GM23338 (cell line): ENCODE results near the gene MAG. TPM values are rescaled to one million over a fixed set of nuclear protein-coding genes. Genes with fewer than 3 reads are reported as not detected.

Experiments
- ATAC-seq: fragments of 200-7000 bp; cut with Tn5 transposase; 3 replicates; pipeline ENCODE4 v1.9.1; 2020
- DNase-seq: peaks from one replicate; pipeline ENCODE4 v3.0.0-alpha.2; 2015; ENCODE audit warnings: low spot score
- H2AFZ ChIP-seq: fragments of 200-600 bp; sonication (generic); 2 replicates; pipeline ENCODE4 v1.8.0; 2016; ENCODE audit warnings: antibody characterized with exemption, mild to moderate bottlenecking, moderate library complexity
- H3F3A ChIP-seq: fragments of 200-600 bp; sonication (generic); replicated peaks from 2 replicates; pipeline ENCODE4 v1.8.0; 2017; ENCODE audit warnings: antibody characterized with exemption, mixed run types, low read depth
- H3K27ac ChIP-seq: fragments of 200-600 bp; sonication (generic); 2 replicates; pipeline ENCODE4 v1.6.1; 2016; ENCODE audit warnings: low read depth
- H3K27me3 ChIP-seq: fragments of 200-600 bp; sonication (generic); 2 replicates; pipeline ENCODE4 v1.8.0; 2016; ENCODE audit warnings: mild to moderate bottlenecking, mixed run types, moderate library complexity; ENCODE audit not compliant: insufficient read depth
- H3K36me3 ChIP-seq: fragments of 200-600 bp; sonication (generic); 2 replicates; pipeline ENCODE4 v1.8.0; 2016; ENCODE audit warnings: mild to moderate bottlenecking; ENCODE audit not compliant: insufficient read depth
- H3K4me1 ChIP-seq: fragments of 200-600 bp; sonication (generic); 2 replicates; pipeline ENCODE4 v1.8.0; 2016; ENCODE audit warnings: mild to moderate bottlenecking, moderate library complexity; ENCODE audit not compliant: insufficient read depth
- H3K4me2 ChIP-seq: fragments of 200-600 bp; sonication (generic); 2 replicates; pipeline ENCODE4 v1.7.1; 2017; ENCODE audit warnings: mixed run types
- H3K4me3 ChIP-seq: fragments of 200-600 bp; sonication (generic); 2 replicates; pipeline ENCODE4 v1.6.1; 2016; ENCODE audit warnings: mixed run types
- H3K79me2 ChIP-seq: fragments of 200-600 bp; sonication (generic); replicated peaks from 2 replicates; pipeline ENCODE4 v1.8.0; 2017; ENCODE audit warnings: mild to moderate bottlenecking; ENCODE audit not compliant: insufficient read depth
- H3K9me2 ChIP-seq: fragments of 200-600 bp; sonication (generic); 2 replicates; pipeline ENCODE4 v1.8.0; 2017; ENCODE audit not compliant: insufficient read depth
- H4K20me1 ChIP-seq: fragments of 200-600 bp; sonication (generic); replicated peaks from 2 replicates; pipeline ENCODE4 v1.8.0; 2017; ENCODE audit warnings: mild to moderate bottlenecking; ENCODE audit not compliant: insufficient read depth
- H3K27ac Mint-ChIP-seq: 2 replicates; pipeline ENCODE4 v1.8.0; 2020; ENCODE audit warnings: inconsistent platforms, mild to moderate bottlenecking, moderate library complexity, mixed read lengths
- H3K27me3 Mint-ChIP-seq: 3 replicates; pipeline ENCODE4 v1.8.0; 2022; ENCODE audit warnings: low read depth, mild to moderate bottlenecking, moderate library complexity, mixed read lengths, inconsistent platforms; ENCODE audit not compliant: insufficient read depth, poor library complexity
- H3K36me3 Mint-ChIP-seq: 3 replicates; pipeline ENCODE4 v1.8.0; 2021; ENCODE audit warnings: low read depth, mild to moderate bottlenecking, inconsistent platforms, moderate library complexity, mixed read lengths
- H3K4me1 Mint-ChIP-seq: 3 replicates; pipeline ENCODE4 v1.8.0; 2020; ENCODE audit warnings: mild to moderate bottlenecking, inconsistent platforms, mixed read lengths
- H3K4me3 Mint-ChIP-seq: 3 replicates; pipeline ENCODE4 v1.8.0; 2021; ENCODE audit warnings: moderate library complexity, mild to moderate bottlenecking, inconsistent platforms, mixed read lengths
- H3K9me3 Mint-ChIP-seq: 3 replicates; pipeline ENCODE4 v1.8.0; 2020; ENCODE audit warnings: moderate library complexity, mild to moderate bottlenecking, inconsistent platforms, mixed read lengths
- CREB1 ChIP-seq: fragments of 250-450 bp; sonication (Bioruptor Pico); IDR thresholded peaks from 2 replicates; pipeline ENCODE4 v1.5.0; 2020; ENCODE audit warnings: low read depth, mild to moderate bottlenecking, moderate library complexity
- EZH2 ChIP-seq: fragments of 200-600 bp; sonication (generic); IDR thresholded peaks from one replicate; pipeline ENCODE4 v1.8.0; 2017; ENCODE audit warnings: antibody characterized with exemption, mild to moderate bottlenecking, low read depth; ENCODE audit not compliant: unreplicated experiment
- EZH2phosphoT487 ChIP-seq: fragments of 200-600 bp; sonication (generic); IDR thresholded peaks from one replicate; pipeline ENCODE4 v1.8.1; 2018; ENCODE audit warnings: antibody characterized with exemption; ENCODE audit not compliant: unreplicated experiment
- JUNB ChIP-seq: IDR thresholded peaks from one replicate; pipeline ENCODE4 v1.6.1; 2016; ENCODE audit warnings: antibody characterized with exemption; ENCODE audit not compliant: unreplicated experiment
- NANOG ChIP-seq: IDR thresholded peaks from 2 replicates; pipeline ENCODE4 v1.6.1; 2016; ENCODE audit warnings: antibody characterized with exemption, borderline replicate concordance
- POLR2AphosphoS5 ChIP-seq: IDR thresholded peaks from 2 replicates; pipeline ENCODE4 v1.6.1; 2016; ENCODE audit warnings: antibody characterized with exemption, low read depth
- STAT1 ChIP-seq: IDR thresholded peaks from one replicate; pipeline ENCODE4 v1.6.1; 2016; ENCODE audit warnings: antibody characterized with exemption; ENCODE audit not compliant: unreplicated experiment
- ZNF114 ChIP-seq: fragments of 250-450 bp; sonication (Bioruptor Pico); IDR thresholded peaks from 2 replicates; pipeline ENCODE4 v1.5.0; 2020; ENCODE audit warnings: mild to moderate bottlenecking, moderate library complexity
- ZNF331 ChIP-seq: fragments of 250-450 bp; sonication (Bioruptor Pico); IDR thresholded peaks from 2 replicates; pipeline ENCODE4 v1.5.0; 2020; ENCODE audit warnings: low read depth, mild to moderate bottlenecking, moderate library complexity
- polyA plus RNA-seq: library from polyadenylated mRNA; unstranded; fragments of >200 nt; fragmentation: Nextera tagmentation; extraction: Ambion mirVana; gene quantifications from 2 replicates; pipeline ENCODE4 v1.2.1, GENCODE V29; 2016
- total RNA-seq: library from RNA; depleted of rRNA; stranded (reverse); fragments of >200 nt; shearing (Covaris generic); gene quantifications from 2 replicates; pipeline ENCODE4 v1.2.3, GENCODE V29; 2014
- TF ChIP-seq, protein P1 (sequence below), 2 experiments: fragments of 200-600 bp in 1 of 2; sonication (generic) in 1 of 2; conservative IDR thresholded peaks; 2 replicates each; pipeline versions ENCODE4 v1.5.1 to v1.6.1; 2016 to 2017; ENCODE audit warnings: antibody characterized with exemption in 2 of 2, low read depth in 2 of 2, mild to moderate bottlenecking in 2 of 2, moderate library complexity in 1 of 2
- TF ChIP-seq, protein P2 (sequence below): IDR thresholded peaks from one replicate; pipeline ENCODE4 v1.6.1; 2018; ENCODE audit warnings: antibody characterized with exemption; ENCODE audit not compliant: unreplicated experiment
- TF ChIP-seq, protein P3 (sequence below): fragments of 250-450 bp; sonication (Bioruptor Pico); IDR thresholded peaks from 2 replicates; pipeline ENCODE4 v1.5.0; 2020; ENCODE audit warnings: mild to moderate bottlenecking, moderate library complexity
- TF ChIP-seq, protein P4 (sequence below): IDR thresholded peaks from 2 replicates; pipeline ENCODE4 v1.6.1; 2016; ENCODE audit warnings: antibody characterized with exemption

Gene MAG
- total and polyA plus RNA-seq, 2 experiments from 2014 or later: 0.61 to 1.3 TPM

DNA sequence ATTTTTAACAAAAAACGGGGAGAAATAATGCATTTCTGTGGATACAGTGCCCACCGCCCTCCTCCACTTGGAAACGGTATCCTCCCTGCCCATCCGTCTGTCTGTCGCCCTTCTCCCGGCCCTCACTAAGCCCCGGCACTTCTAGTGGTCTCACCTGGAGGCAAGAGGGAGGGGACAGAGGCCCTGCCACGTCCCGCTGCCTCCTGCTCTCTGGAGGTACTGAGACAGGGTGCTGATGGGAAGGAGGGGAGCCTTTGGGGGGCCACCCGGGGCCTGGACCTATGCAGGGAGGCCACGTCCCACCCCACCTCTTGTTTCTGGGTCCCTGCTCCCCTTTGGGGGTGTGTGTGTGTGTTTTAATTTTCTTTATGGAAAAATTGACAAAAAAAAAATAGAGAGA lies 12.6 kb upstream of the MAG start:
- no peak for TF ChIP-seq JUNB
- TF ChIP-seq, protein P1, sequence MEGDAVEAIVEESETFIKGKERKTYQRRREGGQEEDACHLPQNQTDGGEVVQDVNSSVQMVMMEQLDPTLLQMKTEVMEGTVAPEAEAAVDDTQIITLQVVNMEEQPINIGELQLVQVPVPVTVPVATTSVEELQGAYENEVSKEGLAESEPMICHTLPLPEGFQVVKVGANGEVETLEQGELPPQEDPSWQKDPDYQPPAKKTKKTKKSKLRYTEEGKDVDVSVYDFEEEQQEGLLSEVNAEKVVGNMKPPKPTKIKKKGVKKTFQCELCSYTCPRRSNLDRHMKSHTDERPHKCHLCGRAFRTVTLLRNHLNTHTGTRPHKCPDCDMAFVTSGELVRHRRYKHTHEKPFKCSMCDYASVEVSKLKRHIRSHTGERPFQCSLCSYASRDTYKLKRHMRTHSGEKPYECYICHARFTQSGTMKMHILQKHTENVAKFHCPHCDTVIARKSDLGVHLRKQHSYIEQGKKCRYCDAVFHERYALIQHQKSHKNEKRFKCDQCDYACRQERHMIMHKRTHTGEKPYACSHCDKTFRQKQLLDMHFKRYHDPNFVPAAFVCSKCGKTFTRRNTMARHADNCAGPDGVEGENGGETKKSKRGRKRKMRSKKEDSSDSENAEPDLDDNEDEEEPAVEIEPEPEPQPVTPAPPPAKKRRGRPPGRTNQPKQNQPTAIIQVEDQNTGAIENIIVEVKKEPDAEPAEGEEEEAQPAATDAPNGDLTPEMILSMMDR (conservative IDR thresholded peaks at IDR 0.05; ENCODE audit: low read depth in 2 of 2): no peak
- TF ChIP-seq ZNF114 (CRISPR knock-in tag): no peak
- no peak for TF ChIP-seq STAT1
- no peak for TF ChIP-seq EZH2
- no peak for TF ChIP-seq NANOG
- no peak for TF ChIP-seq EZH2phosphoT487
- no peak for TF ChIP-seq POLR2AphosphoS5
- TF ChIP-seq, protein P2, sequence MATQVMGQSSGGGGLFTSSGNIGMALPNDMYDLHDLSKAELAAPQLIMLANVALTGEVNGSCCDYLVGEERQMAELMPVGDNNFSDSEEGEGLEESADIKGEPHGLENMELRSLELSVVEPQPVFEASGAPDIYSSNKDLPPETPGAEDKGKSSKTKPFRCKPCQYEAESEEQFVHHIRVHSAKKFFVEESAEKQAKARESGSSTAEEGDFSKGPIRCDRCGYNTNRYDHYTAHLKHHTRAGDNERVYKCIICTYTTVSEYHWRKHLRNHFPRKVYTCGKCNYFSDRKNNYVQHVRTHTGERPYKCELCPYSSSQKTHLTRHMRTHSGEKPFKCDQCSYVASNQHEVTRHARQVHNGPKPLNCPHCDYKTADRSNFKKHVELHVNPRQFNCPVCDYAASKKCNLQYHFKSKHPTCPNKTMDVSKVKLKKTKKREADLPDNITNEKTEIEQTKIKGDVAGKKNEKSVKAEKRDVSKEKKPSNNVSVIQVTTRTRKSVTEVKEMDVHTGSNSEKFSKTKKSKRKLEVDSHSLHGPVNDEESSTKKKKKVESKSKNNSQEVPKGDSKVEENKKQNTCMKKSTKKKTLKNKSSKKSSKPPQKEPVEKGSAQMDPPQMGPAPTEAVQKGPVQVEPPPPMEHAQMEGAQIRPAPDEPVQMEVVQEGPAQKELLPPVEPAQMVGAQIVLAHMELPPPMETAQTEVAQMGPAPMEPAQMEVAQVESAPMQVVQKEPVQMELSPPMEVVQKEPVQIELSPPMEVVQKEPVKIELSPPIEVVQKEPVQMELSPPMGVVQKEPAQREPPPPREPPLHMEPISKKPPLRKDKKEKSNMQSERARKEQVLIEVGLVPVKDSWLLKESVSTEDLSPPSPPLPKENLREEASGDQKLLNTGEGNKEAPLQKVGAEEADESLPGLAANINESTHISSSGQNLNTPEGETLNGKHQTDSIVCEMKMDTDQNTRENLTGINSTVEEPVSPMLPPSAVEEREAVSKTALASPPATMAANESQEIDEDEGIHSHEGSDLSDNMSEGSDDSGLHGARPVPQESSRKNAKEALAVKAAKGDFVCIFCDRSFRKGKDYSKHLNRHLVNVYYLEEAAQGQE: no peak
- TF ChIP-seq, protein P3, sequence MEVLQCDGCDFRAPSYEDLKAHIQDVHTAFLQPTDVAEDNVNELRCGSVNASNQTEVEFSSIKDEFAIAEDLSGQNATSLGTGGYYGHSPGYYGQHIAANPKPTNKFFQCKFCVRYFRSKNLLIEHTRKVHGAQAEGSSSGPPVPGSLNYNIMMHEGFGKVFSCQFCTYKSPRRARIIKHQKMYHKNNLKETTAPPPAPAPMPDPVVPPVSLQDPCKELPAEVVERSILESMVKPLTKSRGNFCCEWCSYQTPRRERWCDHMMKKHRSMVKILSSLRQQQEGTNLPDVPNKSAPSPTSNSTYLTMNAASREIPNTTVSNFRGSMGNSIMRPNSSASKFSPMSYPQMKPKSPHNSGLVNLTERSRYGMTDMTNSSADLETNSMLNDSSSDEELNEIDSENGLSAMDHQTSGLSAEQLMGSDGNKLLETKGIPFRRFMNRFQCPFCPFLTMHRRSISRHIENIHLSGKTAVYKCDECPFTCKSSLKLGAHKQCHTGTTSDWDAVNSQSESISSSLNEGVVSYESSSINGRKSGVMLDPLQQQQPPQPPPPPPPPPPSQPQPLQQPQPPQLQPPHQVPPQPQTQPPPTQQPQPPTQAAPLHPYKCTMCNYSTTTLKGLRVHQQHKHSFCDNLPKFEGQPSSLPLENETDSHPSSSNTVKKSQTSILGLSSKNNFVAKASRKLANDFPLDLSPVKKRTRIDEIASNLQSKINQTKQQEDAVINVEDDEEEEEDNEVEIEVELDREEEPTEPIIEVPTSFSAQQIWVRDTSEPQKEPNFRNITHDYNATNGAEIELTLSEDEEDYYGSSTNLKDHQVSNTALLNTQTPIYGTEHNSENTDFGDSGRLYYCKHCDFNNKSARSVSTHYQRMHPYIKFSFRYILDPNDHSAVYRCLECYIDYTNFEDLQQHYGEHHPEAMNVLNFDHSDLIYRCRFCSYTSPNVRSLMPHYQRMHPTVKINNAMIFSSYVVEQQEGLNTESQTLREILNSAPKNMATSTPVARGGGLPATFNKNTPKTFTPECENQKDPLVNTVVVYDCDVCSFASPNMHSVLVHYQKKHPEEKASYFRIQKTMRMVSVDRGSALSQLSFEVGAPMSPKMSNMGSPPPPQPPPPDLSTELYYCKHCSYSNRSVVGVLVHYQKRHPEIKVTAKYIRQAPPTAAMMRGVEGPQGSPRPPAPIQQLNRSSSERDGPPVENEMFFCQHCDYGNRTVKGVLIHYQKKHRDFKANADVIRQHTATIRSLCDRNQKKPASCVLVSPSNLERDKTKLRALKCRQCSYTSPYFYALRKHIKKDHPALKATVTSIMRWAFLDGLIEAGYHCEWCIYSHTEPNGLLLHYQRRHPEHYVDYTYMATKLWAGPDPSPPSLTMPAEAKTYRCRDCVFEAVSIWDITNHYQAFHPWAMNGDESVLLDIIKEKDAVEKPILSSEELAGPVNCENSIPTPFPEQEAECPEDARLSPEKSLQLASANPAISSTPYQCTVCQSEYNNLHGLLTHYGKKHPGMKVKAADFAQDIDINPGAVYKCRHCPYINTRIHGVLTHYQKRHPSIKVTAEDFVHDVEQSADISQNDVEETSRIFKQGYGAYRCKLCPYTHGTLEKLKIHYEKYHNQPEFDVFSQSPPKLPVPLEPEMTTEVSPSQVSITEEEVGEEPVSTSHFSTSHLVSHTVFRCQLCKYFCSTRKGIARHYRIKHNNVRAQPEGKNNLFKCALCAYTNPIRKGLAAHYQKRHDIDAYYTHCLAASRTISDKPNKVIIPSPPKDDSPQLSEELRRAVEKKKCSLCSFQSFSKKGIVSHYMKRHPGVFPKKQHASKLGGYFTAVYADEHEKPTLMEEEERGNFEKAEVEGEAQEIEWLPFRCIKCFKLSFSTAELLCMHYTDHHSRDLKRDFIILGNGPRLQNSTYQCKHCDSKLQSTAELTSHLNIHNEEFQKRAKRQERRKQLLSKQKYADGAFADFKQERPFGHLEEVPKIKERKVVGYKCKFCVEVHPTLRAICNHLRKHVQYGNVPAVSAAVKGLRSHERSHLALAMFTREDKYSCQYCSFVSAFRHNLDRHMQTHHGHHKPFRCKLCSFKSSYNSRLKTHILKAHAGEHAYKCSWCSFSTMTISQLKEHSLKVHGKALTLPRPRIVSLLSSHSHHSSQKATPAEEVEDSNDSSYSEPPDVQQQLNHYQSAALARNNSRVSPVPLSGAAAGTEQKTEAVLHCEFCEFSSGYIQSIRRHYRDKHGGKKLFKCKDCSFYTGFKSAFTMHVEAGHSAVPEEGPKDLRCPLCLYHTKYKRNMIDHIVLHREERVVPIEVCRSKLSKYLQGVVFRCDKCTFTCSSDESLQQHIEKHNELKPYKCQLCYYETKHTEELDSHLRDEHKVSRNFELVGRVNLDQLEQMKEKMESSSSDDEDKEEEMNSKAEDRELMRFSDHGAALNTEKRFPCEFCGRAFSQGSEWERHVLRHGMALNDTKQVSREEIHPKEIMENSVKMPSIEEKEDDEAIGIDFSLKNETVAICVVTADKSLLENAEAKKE: no peak
- no peak for TF ChIP-seq CREB1
- TF ChIP-seq, protein P4, sequence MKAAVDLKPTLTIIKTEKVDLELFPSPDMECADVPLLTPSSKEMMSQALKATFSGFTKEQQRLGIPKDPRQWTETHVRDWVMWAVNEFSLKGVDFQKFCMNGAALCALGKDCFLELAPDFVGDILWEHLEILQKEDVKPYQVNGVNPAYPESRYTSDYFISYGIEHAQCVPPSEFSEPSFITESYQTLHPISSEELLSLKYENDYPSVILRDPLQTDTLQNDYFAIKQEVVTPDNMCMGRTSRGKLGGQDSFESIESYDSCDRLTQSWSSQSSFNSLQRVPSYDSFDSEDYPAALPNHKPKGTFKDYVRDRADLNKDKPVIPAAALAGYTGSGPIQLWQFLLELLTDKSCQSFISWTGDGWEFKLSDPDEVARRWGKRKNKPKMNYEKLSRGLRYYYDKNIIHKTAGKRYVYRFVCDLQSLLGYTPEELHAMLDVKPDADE: no peak
- no peak for TF ChIP-seq ZNF331 (CRISPR knock-in tag)
- Mint-ChIP-seq H3K27ac (no peak overlapping the region), H3K36me3 (peaks cover 30% of the 10 kb centered on the region), H3K9me3 (no peaks in the 10 kb centered on the region; the same call in 2 of the 3 replicates), H3K27me3 (peaks cover 25% of the 10 kb centered on the region), H3K4me1 (peaks cover 2% of the 10 kb centered on the region; the same call in 1 of the 3 replicates), H3K4me3 (no peak overlapping the region)
- Histone ChIP-seq H3K27ac (no peak overlapping the region), H3K36me3 (no peaks in the 10 kb centered on the region; the same call in 1 of the 2 replicates), H3K79me2 (no peaks in the 10 kb centered on the region), H3K4me2 (no peak overlapping the region), H3K4me1 (no peaks in the 10 kb centered on the region), H3K9me2 (no peaks in the 10 kb centered on the region), H3F3A (no peaks in the 10 kb centered on the region), H4K20me1 (no peaks in the 10 kb centered on the region; the same call in 1 of the 2 replicates), H2AFZ (no peak overlapping the region), H3K27me3 (no peaks in the 10 kb centered on the region), H3K4me3 (no peak overlapping the region)
- no peak for DNase-seq
- ATAC-seq: no peak
